ENCODE results near the gene SIRT4.
"Not testable (repeated sequence)": the region's sequence is repeated elsewhere in the genome, so short reads cannot be mapped to it uniquely, and the experiment has no call there.

The SIRT4 gene

DNA sequence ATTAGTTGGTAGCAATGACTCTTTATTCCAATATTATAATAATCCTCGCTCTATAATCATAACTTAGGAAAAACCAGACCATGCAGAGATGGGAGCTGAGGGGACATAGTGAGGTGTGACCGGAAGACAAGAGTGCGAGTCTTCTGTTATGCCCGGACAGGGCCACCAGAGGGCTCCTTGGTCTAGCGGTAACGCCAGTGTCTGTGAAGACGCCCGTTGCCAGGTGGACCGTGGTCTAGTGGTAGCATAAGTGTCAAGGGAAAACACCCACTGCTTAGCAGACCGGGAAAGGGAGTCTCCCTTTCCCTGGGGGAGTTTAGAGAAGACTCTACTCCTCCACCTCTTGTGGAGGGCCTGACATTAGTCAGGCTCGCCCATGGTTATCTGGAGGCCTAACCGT lies 33.3 kb downstream of the SIRT4 start:
- DNase-seq (ENCODE audit: low read depth in 2 of 3, low spot score in 1 of 3) = peak in 2 of 3 donors; percentile 30 to 40

DNA sequence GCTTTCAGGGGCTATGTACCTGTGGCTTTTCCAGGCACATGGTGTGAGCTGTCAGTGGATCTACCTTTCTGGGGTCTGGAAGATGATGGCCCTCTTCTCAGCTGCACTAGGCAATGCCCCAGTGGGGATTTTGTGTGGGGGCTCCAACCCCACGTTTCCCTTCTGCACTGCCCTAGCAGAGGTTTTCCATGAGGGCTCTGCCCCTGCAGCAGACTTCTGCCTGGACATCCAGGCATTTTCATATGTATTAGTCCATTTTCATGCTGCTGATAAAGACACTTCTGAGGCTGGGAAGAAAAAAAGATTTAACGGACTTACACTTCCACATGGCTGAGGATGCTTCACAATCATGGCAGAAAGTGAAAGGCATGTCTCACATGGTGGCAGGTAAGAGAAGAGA lies 34.3 kb downstream of the SIRT4 start:
- DNase-seq (ENCODE audit: low read depth in 2 of 3, low spot score in 1 of 3) = not testable (repeated sequence)

DNA sequence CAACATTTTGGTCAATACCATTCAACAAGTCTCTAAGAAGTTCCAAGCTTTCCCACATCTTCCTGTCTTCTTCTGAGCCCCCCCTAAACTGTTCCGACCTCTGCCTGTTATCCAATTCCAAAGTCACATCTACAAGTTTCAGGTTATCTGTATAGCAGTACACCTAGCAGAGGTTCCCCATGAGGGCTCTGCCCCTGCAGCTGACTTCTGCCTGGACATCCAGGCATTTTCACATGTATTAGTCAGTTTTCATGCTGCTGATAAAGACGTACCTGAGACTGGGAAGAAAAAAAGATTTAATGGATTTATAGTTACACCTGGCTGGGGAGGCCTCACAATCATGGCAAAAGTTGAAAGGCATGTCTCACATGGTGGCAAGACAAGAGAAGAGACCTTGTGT lies 35.6 kb downstream of the SIRT4 start:
- DNase-seq (ENCODE audit: low read depth in 2 of 3, low spot score in 1 of 3) = no peak

DNA sequence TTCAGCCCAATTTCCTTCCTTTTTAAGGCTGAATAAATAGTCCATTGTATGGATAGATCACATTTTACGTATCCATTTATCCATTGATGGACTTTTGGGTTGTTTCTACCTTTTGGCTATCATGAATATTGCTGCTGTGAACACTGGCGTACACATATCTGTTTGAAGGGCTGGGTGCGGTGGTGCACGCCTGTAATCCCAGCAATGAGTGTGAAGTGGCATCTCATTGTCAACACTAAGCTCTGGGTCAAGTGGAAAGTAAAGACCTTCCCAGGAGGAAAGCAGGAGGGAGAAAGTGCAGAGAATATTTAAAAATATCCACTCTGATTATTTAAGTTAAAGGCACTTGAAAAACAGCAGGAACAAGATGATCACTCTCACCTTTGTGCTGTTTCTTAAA lies 37.1 kb downstream of the SIRT4 start:
- DNase-seq (ENCODE audit: low read depth in 2 of 3, low spot score in 1 of 3) = no peak

DNA sequence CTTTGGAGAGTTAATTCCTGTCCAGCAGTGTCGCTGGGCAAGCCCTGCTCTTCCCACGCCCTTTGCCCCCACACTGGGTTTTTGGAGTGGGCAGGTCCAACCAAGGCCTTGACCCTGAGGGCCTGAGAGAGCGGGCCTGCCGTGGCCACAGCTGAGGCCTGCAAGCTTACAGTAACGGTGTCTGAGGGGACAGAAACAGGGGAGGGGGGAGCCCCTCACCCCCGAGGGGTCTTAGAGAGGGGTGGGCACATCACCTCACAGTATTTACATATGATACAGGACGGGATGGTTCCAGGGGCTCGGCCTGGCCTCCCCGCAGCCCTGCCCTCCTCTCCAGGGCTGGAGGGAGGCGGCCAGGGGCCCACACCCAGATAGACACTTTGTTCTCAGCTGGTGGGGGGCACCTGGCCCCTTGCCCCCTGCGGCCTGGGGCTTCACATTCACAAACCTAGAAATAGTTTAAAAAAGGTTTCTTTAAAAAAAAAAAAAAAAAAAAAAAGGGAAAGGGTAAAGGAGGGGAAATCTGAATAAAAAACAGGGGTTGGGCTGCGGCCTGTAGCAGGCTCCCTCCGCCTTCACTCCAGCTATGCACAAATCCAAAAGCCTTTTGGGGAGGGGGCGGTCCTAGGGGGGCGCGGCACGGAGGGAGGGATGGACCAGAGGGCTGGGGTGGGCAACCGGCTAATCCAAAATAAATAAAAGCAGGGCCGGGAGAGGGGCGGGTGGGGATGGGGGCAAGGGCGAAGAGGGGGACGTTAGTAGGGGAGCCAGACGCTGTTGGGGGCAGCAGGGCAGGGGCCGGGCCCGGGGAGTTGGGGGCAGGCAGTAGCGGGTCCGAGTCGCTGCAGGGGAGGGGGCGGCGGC lies 40.3 kb downstream of the SIRT4 start:
- no peak for DNase-seq (ENCODE audit: low read depth in 2 of 3, low spot score in 1 of 3)

DNA sequence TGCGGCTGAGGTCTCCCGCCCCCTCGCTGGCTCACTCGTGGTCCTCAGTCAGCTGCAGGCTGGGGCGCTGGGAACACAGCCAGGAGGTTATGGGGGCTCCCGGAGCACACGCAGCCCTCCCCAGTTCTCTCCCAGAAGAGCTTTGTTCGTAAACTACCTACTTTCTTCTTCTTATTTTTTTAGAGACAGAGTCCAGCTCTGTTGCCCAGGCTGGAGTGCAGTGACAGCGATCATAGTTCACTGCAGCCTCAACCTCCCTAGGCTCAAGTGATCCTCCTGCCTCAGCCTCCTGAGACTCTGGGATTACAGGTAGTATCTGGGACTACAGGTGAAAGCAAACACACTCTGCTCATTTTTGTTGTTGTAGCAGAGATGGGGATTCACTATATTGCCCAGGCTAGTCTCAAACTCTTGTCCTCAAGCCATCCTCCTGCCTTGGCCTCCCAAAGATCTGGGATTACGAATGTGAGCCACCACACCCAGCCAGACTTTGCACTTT lies 41.0 kb downstream of the SIRT4 start:
- no peak for DNase-seq (ENCODE audit: low read depth in 2 of 3, low spot score in 1 of 3)

DNA sequence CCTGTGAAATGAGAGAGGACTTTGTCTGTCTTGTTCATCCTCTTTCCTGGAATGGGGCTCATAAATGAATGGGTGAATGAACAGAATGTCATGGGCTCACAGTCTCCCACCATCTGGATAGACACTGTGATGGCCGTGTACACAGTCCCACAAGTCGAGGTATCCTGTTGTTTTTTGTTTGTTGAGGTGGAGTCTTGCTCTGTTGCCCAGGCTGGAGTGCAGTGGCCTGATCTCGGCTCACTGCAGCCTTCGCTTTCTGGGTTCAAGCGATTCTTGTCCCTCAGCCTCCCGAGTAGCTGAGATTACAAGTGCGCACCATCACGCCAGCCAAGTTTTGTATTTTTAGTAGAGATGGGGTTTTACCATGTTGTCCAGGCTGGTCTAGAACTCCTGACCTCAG lies 41.6 kb downstream of the SIRT4 start:
- no peak for DNase-seq (ENCODE audit: low read depth in 2 of 3, low spot score in 1 of 3)

DNA sequence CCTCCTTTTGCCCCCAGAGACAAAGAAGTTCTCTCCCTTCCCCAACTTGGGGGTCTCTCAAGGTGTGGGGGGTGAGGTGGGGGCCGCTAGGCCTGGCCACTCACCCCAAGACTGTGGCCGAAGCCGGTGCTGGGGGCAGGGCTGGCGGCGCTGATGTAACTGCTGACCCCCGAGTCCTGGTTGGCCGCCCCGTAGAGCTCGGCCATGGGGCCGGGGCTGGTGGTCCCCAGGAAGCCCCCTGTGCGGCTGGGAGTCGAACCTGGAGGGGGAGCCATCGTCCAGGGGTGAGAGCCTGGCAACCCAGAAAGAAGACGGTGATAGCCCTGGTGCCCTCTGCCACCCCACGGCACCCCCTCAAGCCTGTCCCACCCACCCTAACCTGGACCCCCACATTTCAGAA lies 43.9 kb downstream of the SIRT4 start:
- DNase-seq (ENCODE audit: low read depth in 2 of 3, low spot score in 1 of 3) = no peak

DNA sequence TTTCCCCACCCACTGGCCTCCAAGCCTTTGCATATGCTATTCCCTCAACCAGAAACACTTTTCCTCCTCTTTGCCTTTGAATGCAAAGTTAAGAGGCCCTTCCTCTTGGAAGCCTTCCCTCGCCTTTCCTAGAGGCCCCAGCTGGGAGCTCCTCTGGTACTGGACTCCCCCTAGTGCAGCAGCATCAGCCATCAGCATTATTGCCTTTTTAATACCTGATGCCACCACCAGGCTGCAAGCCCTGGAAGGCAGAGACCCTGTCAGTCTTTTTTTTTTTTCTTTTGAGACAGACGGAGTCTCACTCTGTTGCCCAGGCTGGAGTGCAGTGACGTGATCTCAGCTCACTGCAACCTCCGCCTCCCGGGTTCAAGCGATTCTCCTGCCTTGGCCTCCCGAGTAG lies 44.6 kb downstream of the SIRT4 start:
- DNase-seq (ENCODE audit: low read depth in 2 of 3, low spot score in 1 of 3) = no peak

DNA sequence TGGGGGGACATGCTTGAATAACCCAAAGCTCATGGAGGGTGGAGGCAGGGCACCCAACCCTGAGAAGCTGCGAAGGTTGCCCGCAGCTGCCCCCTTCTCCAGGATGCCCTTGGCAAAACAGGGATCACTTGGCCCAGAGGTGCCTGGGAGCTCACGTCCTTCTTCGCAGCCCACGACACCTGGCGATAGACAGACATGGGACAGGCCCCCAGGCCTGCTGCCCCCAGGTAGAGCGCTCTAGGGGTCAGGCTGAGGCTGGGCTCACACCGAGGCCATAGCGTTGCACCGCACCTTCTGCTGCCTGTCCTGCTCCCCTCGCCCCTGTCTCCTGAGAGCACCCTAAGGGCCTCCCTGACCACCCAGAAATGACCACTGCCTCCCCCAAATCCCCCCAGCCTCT lies 45.6 kb downstream of the SIRT4 start:
- DNase-seq (ENCODE audit: low read depth in 2 of 3, low spot score in 1 of 3) = no peak

DNA sequence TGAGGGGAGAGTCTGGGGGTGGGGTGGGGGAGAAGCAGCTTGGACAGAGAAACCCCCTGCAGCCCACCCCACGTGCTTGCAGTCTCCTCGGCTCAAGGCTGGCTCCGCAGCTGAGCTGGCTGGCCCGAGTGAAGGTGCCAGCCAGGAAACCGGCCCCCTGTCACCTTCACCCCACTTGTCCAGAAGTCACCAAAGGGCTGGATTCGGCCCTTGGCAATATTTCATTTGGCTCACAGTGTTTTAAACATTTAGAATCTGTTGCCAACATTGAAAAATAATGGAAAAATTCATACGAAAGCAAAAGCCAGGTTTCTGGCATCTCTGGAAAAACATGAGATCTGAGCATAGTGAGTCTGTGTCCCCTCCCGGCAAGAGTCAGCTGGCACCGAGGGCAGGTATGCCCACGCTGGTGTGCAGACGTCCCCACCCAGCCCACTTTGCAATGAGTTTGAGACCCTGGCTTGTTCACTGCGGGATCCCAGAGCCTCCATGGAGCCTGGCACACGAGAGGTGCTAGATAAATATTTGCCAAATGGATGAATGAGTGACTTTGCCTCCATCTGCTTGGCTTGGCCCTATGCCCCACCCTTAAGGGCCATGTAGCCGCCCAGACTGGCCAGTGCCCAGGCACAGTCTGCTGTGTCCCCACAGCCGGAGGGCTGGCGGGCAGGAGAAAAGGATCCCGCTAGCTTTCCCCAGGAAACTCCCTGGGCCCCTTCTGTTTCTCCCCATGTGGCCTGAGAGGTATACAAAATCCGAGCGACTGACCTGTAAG lies 48.6 kb downstream of the SIRT4 start:
- no peak for DNase-seq (ENCODE audit: low read depth in 2 of 3, low spot score in 1 of 3)

DNA sequence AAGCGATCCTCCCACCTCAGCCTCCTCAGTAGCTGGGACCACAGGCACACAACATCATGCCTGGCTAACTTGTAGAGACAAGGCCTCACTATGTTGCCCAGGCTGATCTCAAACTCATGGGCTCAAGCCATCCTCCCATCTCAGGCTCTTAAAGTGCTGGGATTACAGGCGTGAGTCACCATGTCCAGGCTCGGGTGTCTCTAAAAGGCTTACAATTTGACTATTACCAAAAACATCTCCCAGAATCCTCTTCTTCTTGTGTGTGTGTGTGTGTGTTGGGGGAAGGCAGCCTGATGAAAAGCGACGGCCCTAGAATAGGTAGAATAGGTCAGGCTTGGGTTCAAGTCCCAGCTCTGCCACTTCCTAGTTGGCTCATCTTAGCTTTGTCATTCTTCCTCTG lies 50.0 kb downstream of the SIRT4 start:
- no peak for DNase-seq (ENCODE audit: low read depth in 2 of 3, low spot score in 1 of 3)

DNA sequence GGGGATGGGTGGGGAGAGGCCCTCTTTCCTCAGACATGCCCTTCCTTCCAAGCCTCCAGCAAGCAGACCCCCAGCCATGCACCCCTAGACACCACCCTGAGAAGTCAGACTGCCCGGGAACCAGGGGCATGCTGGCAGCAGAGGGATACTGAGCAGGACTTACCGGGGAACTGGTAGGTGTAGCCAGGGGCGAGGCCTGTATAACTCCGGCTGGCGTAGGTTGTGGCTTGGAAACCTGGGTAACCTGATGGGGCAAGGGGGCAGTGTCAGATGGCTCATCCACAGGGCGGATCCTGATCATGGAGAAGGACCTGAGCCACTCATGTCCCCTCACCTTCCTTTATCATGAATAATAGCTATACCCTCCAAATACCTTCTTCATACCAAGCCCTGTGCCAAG lies 51.0 kb downstream of the SIRT4 start:
- no peak for DNase-seq (ENCODE audit: low read depth in 2 of 3, low spot score in 1 of 3)

DNA sequence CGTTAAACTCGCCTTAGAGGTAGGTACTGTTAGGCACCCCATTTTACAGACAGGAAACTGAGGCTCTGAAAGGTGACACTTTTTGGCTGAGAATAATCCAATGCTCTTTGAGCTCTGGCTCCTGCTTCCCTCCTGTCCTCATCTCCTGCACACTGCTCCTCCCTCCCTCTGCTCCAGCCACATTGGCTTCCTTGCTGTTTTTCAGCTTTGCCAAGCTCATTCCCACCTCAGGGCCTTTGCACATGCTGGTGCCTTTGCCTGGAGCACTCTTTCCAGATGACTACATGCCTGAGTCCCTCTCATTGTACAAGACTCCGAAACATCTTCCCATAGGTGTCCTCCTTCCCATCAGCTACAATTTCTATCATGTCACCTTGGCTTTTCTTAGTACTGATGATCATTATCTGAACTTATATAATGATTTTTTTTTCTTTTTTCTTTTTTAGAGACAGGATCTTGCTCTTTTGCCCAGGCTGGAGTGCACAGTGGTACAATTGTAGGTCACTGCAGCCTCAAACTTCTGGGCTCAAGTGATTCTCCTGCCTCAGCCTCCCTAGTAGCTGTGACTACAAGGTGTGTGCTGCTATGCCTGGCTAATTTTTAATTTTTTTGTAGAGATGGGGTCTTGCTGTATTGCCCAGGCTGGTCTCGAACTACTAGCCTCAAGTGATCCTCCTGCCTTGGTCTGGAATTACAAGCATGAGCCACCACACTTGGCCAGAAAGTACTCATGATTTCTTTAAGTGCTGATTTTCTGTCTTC lies 51.6 kb downstream of the SIRT4 start:
- DNase-seq (ENCODE audit: low read depth in 2 of 3, low spot score in 1 of 3) = no peak

DNA sequence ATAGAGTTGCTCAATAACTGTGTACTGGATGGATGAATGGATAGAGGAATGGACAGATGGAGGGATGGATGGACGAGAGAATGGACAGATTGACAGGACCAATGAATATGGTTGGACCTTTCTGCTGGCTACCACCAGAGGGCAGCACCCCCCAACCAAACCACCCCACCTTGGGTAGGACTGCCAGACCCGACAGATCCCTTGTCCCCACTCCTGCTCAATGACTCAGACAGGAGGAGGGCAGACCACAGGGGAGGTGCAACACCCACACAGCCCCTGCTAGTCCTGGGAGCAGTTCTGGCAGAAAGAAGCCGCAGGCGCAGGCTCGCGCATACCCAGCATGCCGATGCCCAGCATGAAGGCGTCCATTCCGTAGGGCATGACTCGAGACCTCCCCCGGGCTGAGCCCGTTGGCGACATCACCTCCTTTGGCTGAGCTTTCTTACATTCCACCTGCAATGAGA lies 54.5 kb downstream of the SIRT4 start:
- peak; percentile 63 to 78 (median 77) for DNase-seq (ENCODE audit: low read depth in 2 of 3, low spot score in 1 of 3)

DNA sequence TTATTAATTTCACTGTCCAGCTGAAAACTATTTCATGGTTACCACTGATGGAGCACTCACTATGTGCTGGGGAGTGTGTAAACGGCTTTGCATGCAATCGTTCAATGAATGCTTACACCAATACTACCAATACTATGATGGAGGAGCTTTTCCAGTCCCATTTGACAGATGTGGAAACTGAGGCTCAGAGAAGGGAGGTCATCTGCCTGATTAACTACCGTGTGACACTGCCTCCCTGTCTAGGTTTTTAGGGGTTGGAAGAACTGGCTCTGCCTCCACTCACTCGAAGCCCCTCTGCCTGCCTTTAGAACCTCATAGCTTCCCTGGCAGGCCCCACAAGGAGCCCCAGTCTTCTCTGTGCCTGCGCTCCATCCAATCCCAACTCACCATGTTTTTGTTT lies 55.0 kb downstream of the SIRT4 start:
- no peak for DNase-seq (ENCODE audit: low read depth in 2 of 3, low spot score in 1 of 3)

DNA sequence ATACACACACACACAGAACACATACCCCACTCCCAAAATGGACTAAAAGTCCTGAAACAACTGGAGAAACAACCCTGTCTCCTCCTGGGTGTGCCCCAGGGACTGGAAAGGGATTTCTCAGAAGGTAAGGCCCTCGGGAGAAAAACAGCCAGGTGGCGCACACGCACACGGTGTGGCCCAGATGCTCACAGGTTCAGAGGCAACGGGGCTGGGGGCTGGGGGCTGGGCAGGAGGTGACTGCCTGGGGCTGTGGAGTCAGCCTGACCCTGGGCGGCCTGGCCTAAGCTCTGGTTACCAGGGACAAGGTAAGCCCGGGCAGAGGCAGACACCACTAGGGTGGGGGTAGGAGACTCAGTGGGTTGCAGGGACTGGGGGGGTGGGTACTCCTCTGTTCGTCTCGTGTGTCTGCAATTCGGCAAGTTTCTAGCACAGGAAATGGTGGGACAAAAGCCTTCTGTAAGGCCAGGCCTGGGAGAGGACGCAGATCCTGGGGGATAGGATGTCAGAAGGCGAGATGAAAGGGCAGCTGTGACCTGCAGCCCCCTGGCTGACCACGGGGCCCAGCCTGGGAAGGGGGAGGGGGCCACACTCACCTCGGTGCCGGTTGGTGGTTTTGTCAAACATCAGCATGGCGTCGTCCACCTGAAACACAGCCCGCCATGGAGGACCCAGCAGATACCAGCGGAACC lies 56.4 kb downstream of the SIRT4 start:
- DNase-seq (ENCODE audit: low read depth in 2 of 3, low spot score in 1 of 3) = no peak

DNA sequence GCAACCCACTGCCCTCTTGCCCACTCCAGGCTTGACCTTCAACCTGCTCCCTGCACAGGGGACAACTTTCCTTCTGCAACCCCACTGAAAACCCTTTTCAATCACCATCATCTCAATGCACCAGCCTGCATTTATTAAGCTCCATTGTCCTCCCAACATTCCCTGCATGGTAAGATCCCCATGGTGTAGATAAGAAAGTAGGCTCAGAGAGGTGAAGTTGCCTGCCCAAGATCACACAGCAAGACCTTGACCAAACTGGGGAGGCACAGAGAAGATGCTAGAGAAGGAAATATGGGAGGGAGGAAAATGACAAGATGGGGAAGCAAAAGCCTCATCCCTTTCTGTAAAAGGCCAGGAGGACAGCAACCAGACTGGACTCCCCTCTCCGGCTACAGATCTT lies 57.0 kb downstream of the SIRT4 start:
- no peak for DNase-seq (ENCODE audit: low read depth in 2 of 3, low spot score in 1 of 3)

DNA sequence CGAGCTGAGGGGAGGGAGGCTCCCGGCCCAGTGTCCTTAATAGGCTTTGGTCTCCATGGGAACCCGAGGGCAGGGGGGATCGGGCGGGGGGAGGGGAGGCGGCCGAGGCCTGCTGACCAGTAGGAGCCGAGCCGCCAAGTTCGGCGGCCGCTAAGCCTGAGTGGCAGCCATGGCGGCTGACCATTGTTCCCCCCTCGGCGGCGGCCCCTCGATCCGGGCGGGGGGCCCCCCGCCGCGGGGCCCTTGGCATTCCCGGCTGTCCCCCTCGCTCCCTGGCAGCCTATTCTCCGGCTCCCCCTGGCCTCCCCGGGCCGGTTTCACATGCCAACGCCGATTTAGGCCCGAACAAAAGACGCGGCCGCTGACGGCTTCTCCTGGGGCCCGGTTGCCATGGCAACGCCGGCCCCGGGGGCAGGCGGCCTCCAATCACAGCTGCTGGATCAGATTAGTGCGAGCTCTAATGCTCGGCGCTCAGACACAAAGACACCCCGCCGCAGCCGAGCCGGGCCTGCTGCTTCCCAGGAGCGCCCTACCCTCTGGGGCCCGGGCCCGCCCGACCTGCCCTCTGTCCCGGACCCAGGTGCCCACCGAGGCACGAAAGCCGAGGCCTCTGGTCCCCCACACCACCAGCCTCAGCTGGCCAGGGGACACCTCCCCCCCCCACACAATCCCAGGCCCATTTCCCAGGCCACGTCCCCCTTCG lies 59.5 kb downstream of the SIRT4 start:
- DNase-seq (ENCODE audit: low read depth in 2 of 3, low spot score in 1 of 3) = no peak
